Lower leg skin (tissue), 3 donors: ENCODE measurements around the gene ADAT3.

Experiments
- CTCF ChIP-seq, 3 donors: fragments of 450-650 bp; IDR thresholded peaks; one replicate each; pipeline ENCODE4 v1.5.1; 2016; ENCODE audit warnings: antibody characterized with exemption in 3 of 3, mild to moderate bottlenecking in 3 of 3, moderate library complexity in 2 of 3
- POLR2A ChIP-seq, 2 donors: fragments of 450-650 bp; IDR thresholded peaks; one replicate each; pipeline ENCODE4 v1.6.1; 2016 to 2017; ENCODE audit warnings: antibody characterized with exemption in 2 of 2, mild to moderate bottlenecking in 1 of 2, moderate library complexity in 1 of 2

- no peak for TF ChIP-seq CTCF (IDR thresholded peaks at IDR 0.05)
- TF ChIP-seq POLR2A (IDR thresholded peaks at IDR 0.05) = no peak
These were observed 22.2 kb upstream of the ADAT3 start for GRCh38 chr19:1882786-1883692.
